Suprapubic skin (tissue), 4 donors: Measurements from ENCODE around the gene NINL. TPM values are rescaled to one million over a fixed set of nuclear protein-coding genes. Genes with fewer than 3 reads are reported as not detected.
A peak's percentile ranks its signal among the peaks of the same experiment; 100 is the strongest.

Experiments used
- DNase-seq, 2 donors: peaks; one replicate each; pipeline ENCODE4 v3.0.0-alpha.2; 2019; ENCODE audit warnings: low spot score in 2 of 2
- H3K27ac ChIP-seq: fragments of 200-600 bp; sonication (generic); one replicate; pipeline ENCODE4 v1.5.1; 2019
- H3K27me3 ChIP-seq: fragments of 200-600 bp; sonication (generic); one replicate; pipeline ENCODE4 v1.5.1; 2019
- H3K36me3 ChIP-seq: fragments of 200-600 bp; sonication (generic); one replicate; pipeline ENCODE4 v1.5.1; 2019
- H3K4me1 ChIP-seq: fragments of 200-600 bp; sonication (generic); one replicate; pipeline ENCODE4 v1.5.1; 2019
- H3K4me3 ChIP-seq: fragments of 200-600 bp; sonication (generic); one replicate; pipeline ENCODE4 v1.5.1; 2019; ENCODE audit warnings: mild to moderate bottlenecking
- H3K9me3 ChIP-seq: fragments of 200-600 bp; sonication (generic); one replicate; pipeline ENCODE4 v1.5.1; 2019
- CTCF ChIP-seq, 2 donors: fragments of 200-600 bp in 1 of 2; fragments of 450-650 bp in 1 of 2; sonication (generic) in 1 of 2; IDR thresholded peaks; one replicate each; pipeline ENCODE4 v1.5.1; 2016 to 2019; ENCODE audit warnings: antibody characterized with exemption in 2 of 2, mild to moderate bottlenecking in 1 of 2, moderate library complexity in 1 of 2
- EP300 ChIP-seq: sonication (generic); formaldehyde crosslinking; IDR thresholded peaks from one replicate; pipeline ENCODE4 v1.6.1; 2017; ENCODE audit warnings: antibody characterized with exemption
- POLR2A ChIP-seq, 2 donors: fragments of 450-650 bp; IDR thresholded peaks; one replicate each; pipeline ENCODE4 v1.6.1; 2017; ENCODE audit warnings: antibody characterized with exemption in 2 of 2, mild to moderate bottlenecking in 2 of 2, moderate library complexity in 2 of 2
- POLR2AphosphoS5 ChIP-seq, 3 donors: sonication (generic); formaldehyde crosslinking; IDR thresholded peaks; one replicate each; pipeline ENCODE4 v1.6.1; 2017; ENCODE audit warnings: antibody characterized with exemption in 3 of 3
- WGBS: methylation state at CpG from one replicate; pipeline ENCODE4 v1.1.5; 2018; 5-methylcytosine and 5-hydroxymethylcytosine counted together
- total RNA-seq, 4 donors: library from RNA; depleted of rRNA; stranded (reverse); fragments of >200 nt; gene quantifications; one replicate each; pipeline ENCODE4 v1.1.0, GENCODE V29; 2016

NINL gene
- total RNA-seq, 4 donors from 2014 or later: 2.0 to 6.9 (median 2.6) TPM

DNA sequence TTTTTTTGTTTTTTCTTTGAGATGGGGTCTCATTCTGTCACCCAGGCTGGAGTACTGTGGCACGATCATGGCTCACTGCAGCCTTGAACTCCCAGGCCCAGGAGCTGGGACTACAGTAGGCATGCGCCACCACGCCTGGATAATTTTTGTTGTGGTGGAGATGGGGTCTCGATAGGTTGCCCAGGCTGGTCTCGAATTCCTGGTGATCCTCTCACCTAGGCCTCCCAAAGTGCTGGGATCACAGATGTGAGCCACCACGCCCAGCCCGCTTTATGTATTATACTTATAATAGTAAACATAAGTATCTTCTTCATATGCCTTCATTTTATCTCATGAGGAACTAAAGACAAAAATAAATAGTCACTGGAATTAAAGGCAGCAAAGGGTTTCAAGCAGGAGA lies 114.3 kb downstream of the NINL start:
- no peaks in the 10 kb centered on the region for H3K4me1 ChIP-seq
- no peaks in the 10 kb centered on the region for H3K9me3 ChIP-seq
- H3K27ac ChIP-seq: no peak overlapping the region
- peaks cover 13% of the 10 kb centered on the region for H3K36me3 ChIP-seq
- H3K27me3 ChIP-seq: no peaks in the 10 kb centered on the region
- no peak overlapping the region for H3K4me3 ChIP-seq
- TF ChIP-seq CTCF (IDR thresholded peaks at IDR 0.05): no peak
- no peak for TF ChIP-seq POLR2A (IDR thresholded peaks at IDR 0.05)
- TF ChIP-seq EP300: no peak
- TF ChIP-seq POLR2AphosphoS5 (IDR thresholded peaks at IDR 0.05): no peak
- DNase-seq: no peak
- 95% methylated on average over 7 of the region's 7 CpGs for WGBS

- 74% methylated on average over 13 of the region's 13 CpGs for WGBS
- Histone ChIP-seq H3K4me3 (no peak overlapping the region), H3K27me3 (no peaks in the 10 kb centered on the region), H3K4me1 (no peaks in the 10 kb centered on the region), H3K9me3 (no peaks in the 10 kb centered on the region), H3K27ac (no peak overlapping the region), H3K36me3 (peaks cover 12% of the 10 kb centered on the region)
- TF ChIP-seq CTCF (IDR thresholded peaks at IDR 0.05) (peak; percentile 7 to 28), EP300 (no peak), POLR2AphosphoS5 (IDR thresholded peaks at IDR 0.05) (no peak), POLR2A (IDR thresholded peaks at IDR 0.05) (no peak)
- no peak for DNase-seq
These were observed 115.3 kb downstream of the NINL start for GRCh38 chr20:25470045-25470444.

- H3K4me3 ChIP-seq: no peak overlapping the region
- no peaks in the 10 kb centered on the region for H3K4me1 ChIP-seq
- no peaks in the 10 kb centered on the region for H3K9me3 ChIP-seq
- no peak overlapping the region for H3K27ac ChIP-seq
- no peak for DNase-seq
- no peaks in the 10 kb centered on the region for H3K27me3 ChIP-seq
- H3K36me3 ChIP-seq: peaks cover 12% of the 10 kb centered on the region
- TF ChIP-seq EP300 (no peak), POLR2A (IDR thresholded peaks at IDR 0.05) (no peak), CTCF (IDR thresholded peaks at IDR 0.05) (no peak), POLR2AphosphoS5 (IDR thresholded peaks at IDR 0.05) (no peak)
- WGBS: 88% methylated on average over 10 of the region's 13 CpGs
These were observed 115.8 kb downstream of the NINL start for GRCh38 chr20:25469558-25469957.

DNA sequence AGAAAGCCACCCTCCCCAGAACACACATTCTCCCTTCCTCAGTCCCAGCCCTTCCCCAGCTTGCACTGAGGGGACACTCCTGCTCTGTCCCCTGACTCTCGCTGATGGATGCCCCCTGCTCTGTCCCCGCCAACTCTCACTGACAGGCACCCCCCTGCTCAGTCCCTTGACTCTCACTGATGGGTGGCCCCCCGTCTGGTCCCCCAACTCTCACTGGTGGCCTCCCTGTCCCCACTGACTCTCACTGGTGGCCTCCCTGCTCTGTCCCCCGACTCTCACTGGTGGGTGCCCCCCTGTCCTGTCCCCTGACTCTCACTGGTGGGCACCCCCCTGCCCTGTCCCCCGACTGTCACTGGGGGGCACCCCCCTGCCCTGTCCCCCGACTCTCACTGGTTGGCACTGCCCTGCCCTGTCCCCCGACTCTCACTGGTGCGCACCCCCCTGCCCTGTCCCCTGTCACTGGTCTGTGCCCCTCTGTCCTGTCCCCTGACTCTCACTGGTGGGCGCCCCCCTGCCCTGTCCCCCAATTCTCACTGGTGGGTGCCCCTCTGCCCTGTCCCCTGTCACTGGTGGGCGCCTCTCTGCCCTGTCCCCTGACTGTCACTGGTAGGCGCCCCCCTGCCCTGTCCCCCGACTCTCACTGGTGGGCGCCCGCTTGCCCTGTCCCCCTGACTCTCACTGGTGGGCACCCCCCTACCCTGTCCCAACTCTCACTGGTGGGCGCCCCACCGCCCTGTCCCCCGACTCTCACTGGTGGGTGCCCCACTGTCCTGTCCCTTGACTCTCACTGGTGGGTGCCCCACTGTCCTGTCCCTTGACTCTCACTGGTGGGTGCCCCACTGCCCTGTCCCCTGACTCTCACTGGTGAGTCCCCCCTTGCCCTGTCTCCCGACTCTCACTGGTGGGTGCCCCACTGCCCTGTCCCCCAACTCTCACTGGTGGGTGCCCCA lies 116.9 kb downstream of the NINL start:
- no peak for DNase-seq
- H3K36me3 ChIP-seq: peaks cover 12% of the 10 kb centered on the region
- no peak overlapping the region for H3K4me3 ChIP-seq
- 94% methylated on average over 17 of the region's 18 CpGs for WGBS
- H3K27ac ChIP-seq: no peak overlapping the region
- H3K27me3 ChIP-seq: no peaks in the 10 kb centered on the region
- no peaks in the 10 kb centered on the region for H3K9me3 ChIP-seq
- H3K4me1 ChIP-seq: no peaks in the 10 kb centered on the region
- TF ChIP-seq POLR2A (IDR thresholded peaks at IDR 0.05) (no peak), EP300 (no peak), POLR2AphosphoS5 (IDR thresholded peaks at IDR 0.05) (no peak), CTCF (IDR thresholded peaks at IDR 0.05) (no peak)

- H3K9me3 ChIP-seq: no peaks in the 10 kb centered on the region
- DNase-seq: no peak
- H3K4me1 ChIP-seq: no peaks in the 10 kb centered on the region
- TF ChIP-seq POLR2AphosphoS5 (IDR thresholded peaks at IDR 0.05) (no peak), CTCF (IDR thresholded peaks at IDR 0.05) (no peak), POLR2A (IDR thresholded peaks at IDR 0.05) (no peak), EP300 (no peak)
- H3K27me3 ChIP-seq: no peaks in the 10 kb centered on the region
- peaks cover 12% of the 10 kb centered on the region for H3K36me3 ChIP-seq
- no peak overlapping the region for H3K4me3 ChIP-seq
- H3K27ac ChIP-seq: no peak overlapping the region
- WGBS: 90% methylated on average over 8 of the region's 8 CpGs
These were observed 117.9 kb downstream of the NINL start for GRCh38 chr20:25467441-25467840.
